KMS-11 (cell line): ENCODE data around the gene USP47.

Source experiments
- H2AFZ ChIP-seq: fragments of 200-600 bp; sonication (generic); 2 replicates; pipeline ENCODE4 v1.6.1; 2016; ENCODE audit warnings: antibody characterized with exemption, mixed run types, low read depth
- H3K27ac ChIP-seq: fragments of 200-600 bp; sonication (generic); 2 replicates; pipeline ENCODE4 v1.6.1; 2016; ENCODE audit warnings: mild to moderate bottlenecking, mixed run types
- H3K27me3 ChIP-seq: fragments of 200-600 bp; sonication (generic); 2 replicates; pipeline ENCODE4 v1.6.1; 2017; ENCODE audit warnings: mild to moderate bottlenecking, low read depth, mixed run types, moderate library complexity; ENCODE audit not compliant: insufficient read depth
- H3K36me3 ChIP-seq: fragments of 200-600 bp; sonication (generic); 2 replicates; pipeline ENCODE4 v1.6.1; 2017; ENCODE audit warnings: mild to moderate bottlenecking, mixed run types; ENCODE audit not compliant: insufficient read depth
- H3K4me1 ChIP-seq: fragments of 200-600 bp; sonication (generic); 2 replicates; pipeline ENCODE4 v1.6.1; 2016; ENCODE audit warnings: mild to moderate bottlenecking, low read depth, mixed run types; ENCODE audit not compliant: poor library complexity, severe bottlenecking
- H3K4me2 ChIP-seq: fragments of 200-600 bp; sonication (generic); 2 replicates; pipeline ENCODE4 v1.7.0; 2016; ENCODE audit warnings: mild to moderate bottlenecking, mixed run types
- H3K4me3 ChIP-seq: fragments of 200-600 bp; sonication (generic); IDR thresholded peaks from 2 replicates; pipeline ENCODE4 v1.6.1; 2017; ENCODE audit warnings: low read depth, low read length, mixed read lengths; ENCODE audit not compliant: insufficient read depth
- H3K79me2 ChIP-seq: fragments of 200-600 bp; sonication (generic); 2 replicates; pipeline ENCODE4 v1.6.1; 2016; ENCODE audit warnings: low read depth, mixed run types; ENCODE audit not compliant: insufficient read depth
- H3K9ac ChIP-seq: fragments of 200-600 bp; sonication (generic); 2 replicates; pipeline ENCODE4 v1.6.1; 2016; ENCODE audit warnings: mild to moderate bottlenecking, mixed run types
- H4K20me1 ChIP-seq: fragments of 200-600 bp; sonication (generic); 2 replicates; pipeline ENCODE4 v1.6.1; 2016; ENCODE audit warnings: mild to moderate bottlenecking, mixed run types; ENCODE audit not compliant: insufficient read depth
- TF ChIP-seq, protein P1 (sequence below): fragments of 200-600 bp; sonication (generic); conservative IDR thresholded peaks from 2 replicates; pipeline ENCODE4 v1.6.1; 2017; ENCODE audit warnings: low read depth, mild to moderate bottlenecking, antibody characterized with exemption, low read length, moderate library complexity, mixed read lengths

Gene USP47

GRCh38 chr11:11864332-11864731 lies 22.6 kb downstream of the USP47 start:
- Histone ChIP-seq H4K20me1 (peaks cover 13% of the 10 kb centered on the region), H3K27me3 (no peaks in the 10 kb centered on the region), H3K4me1 (peaks cover 53% of the 10 kb centered on the region), H2AFZ (no peak overlapping the region), H3K36me3 (no peaks in the 10 kb centered on the region), H3K27ac (no peak overlapping the region), H3K4me2 (peak overlapping the region; percentile 29; the same call in 1 of the 2 replicates), H3K79me2 (peaks cover 88% of the 10 kb centered on the region; the same call in 1 of the 2 replicates), H3K4me3 (no peak overlapping the region), H3K9ac (no peak overlapping the region)
- TF ChIP-seq, protein P1, sequence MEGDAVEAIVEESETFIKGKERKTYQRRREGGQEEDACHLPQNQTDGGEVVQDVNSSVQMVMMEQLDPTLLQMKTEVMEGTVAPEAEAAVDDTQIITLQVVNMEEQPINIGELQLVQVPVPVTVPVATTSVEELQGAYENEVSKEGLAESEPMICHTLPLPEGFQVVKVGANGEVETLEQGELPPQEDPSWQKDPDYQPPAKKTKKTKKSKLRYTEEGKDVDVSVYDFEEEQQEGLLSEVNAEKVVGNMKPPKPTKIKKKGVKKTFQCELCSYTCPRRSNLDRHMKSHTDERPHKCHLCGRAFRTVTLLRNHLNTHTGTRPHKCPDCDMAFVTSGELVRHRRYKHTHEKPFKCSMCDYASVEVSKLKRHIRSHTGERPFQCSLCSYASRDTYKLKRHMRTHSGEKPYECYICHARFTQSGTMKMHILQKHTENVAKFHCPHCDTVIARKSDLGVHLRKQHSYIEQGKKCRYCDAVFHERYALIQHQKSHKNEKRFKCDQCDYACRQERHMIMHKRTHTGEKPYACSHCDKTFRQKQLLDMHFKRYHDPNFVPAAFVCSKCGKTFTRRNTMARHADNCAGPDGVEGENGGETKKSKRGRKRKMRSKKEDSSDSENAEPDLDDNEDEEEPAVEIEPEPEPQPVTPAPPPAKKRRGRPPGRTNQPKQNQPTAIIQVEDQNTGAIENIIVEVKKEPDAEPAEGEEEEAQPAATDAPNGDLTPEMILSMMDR = no peak

- TF ChIP-seq, protein P1 = no peak
- no peak overlapping the region for H3K9ac ChIP-seq
- no peak overlapping the region for H3K4me3 ChIP-seq
- no peak overlapping the region for H2AFZ ChIP-seq
- peaks cover 13% of the 10 kb centered on the region for H4K20me1 ChIP-seq
- H3K36me3 ChIP-seq = no peaks in the 10 kb centered on the region
- peaks cover 53% of the 10 kb centered on the region for H3K4me1 ChIP-seq
- H3K27ac ChIP-seq = no peak overlapping the region
- peaks cover 88% of the 10 kb centered on the region; the same call in 1 of the 2 replicates for H3K79me2 ChIP-seq
- peak overlapping the region; percentile 29; the same call in 1 of the 2 replicates for H3K4me2 ChIP-seq
- no peaks in the 10 kb centered on the region for H3K27me3 ChIP-seq
Measured at GRCh38 chr11:11864803-11865202, 23.0 kb downstream of the USP47 start.

DNA sequence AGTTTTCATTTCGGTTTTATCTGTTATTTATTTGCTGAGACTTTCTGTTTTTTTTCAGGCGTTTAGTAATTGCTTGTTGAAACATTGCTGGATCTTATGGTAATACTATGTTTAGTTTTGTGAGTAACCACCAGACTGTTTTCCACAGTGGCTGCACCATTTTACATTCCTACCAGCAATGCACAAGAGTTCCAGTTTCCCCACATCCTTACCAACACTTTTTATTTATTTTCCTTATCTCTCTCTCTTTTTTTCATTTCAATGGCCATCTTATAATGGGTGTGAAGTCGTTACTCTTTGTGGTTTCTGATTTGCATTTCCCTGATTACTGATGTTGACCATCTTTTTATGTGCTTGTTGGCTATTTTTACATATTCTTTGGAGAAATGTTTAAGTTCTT lies 23.7 kb downstream of the USP47 start:
- no peaks in the 10 kb centered on the region for H3K27me3 ChIP-seq
- H3K27ac ChIP-seq = no peak overlapping the region
- H3K36me3 ChIP-seq = no peaks in the 10 kb centered on the region
- H3K4me1 ChIP-seq = peaks cover 53% of the 10 kb centered on the region
- TF ChIP-seq, protein P1 = no peak
- peaks cover 13% of the 10 kb centered on the region for H4K20me1 ChIP-seq
- H2AFZ ChIP-seq = no peak overlapping the region
- H3K9ac ChIP-seq = no peak overlapping the region
- H3K79me2 ChIP-seq = peaks cover 90% of the 10 kb centered on the region; the same call in 1 of the 2 replicates
- H3K4me2 ChIP-seq = peak overlapping the region; percentile 29; the same call in 1 of the 2 replicates
- no peak overlapping the region for H3K4me3 ChIP-seq

DNA sequence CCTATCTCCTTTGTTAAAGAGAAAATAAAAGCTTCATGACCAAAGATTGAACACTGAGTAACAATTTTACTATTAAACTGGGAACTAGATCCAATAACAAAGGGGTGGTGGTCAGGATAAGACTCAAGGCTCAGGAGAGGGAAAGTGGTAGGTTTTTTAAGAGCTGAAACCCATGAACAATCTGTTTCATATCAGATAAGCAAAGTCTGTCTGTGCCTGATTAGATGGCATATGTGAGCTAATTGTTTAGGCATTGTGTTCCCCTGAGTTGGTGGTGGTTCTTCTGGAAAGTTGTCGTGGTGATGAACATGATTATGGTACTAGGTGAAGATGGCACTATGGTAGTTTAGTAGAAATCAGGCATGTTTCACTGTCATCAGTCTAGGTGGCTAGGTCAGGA lies 24.4 kb downstream of the USP47 start:
- H3K27me3 ChIP-seq = no peaks in the 10 kb centered on the region
- H2AFZ ChIP-seq = no peak overlapping the region
- H3K36me3 ChIP-seq = no peaks in the 10 kb centered on the region
- no peak overlapping the region for H3K9ac ChIP-seq
- H4K20me1 ChIP-seq = peaks cover 13% of the 10 kb centered on the region; the same call in 1 of the 2 replicates
- 0 out of 2 replicates have a peak overlapping the region, but pooled peaks have one; percentile 10 for H3K4me2 ChIP-seq
- TF ChIP-seq, protein P1 = no peak
- no peak overlapping the region for H3K27ac ChIP-seq
- peaks cover 53% of the 10 kb centered on the region for H3K4me1 ChIP-seq
- H3K79me2 ChIP-seq = peaks cover 89% of the 10 kb centered on the region; the same call in 1 of the 2 replicates
- no peak overlapping the region for H3K4me3 ChIP-seq
